HCT116 (cell line): ENCODE results near the gene MTA1.

ENCODE experiments used
- JUND ChIP-seq: IDR thresholded peaks from 2 replicates; pipeline ENCODE4 v1.6.1; 2012
- POLR2A ChIP-seq: IDR thresholded peaks from 2 replicates; pipeline ENCODE4 v1.7.0; 2011; ENCODE audit warnings: borderline replicate concordance; ENCODE audit not compliant: insufficient read depth, insufficient read length; ENCODE audit errors: extremely low read depth
- SIN3A ChIP-seq: IDR thresholded peaks from 2 replicates; pipeline ENCODE4 v1.6.1; 2012; ENCODE audit warnings: low read depth
- TF ChIP-seq, protein P1 (sequence below), 3 experiments: fragments of 200-600 bp in 1 of 3; sonication (generic) in 1 of 3; IDR thresholded peaks in 2 of 3; conservative IDR thresholded peaks in 1 of 3; 2 replicates each; pipeline ENCODE4 v1.5.1; 2012 to 2017; ENCODE audit warnings: low read depth in 2 of 3, low read length in 2 of 3, antibody characterized with exemption in 1 of 3, borderline replicate concordance in 1 of 3, control low read depth in 1 of 3, mild to moderate bottlenecking in 1 of 3, mixed read lengths in 1 of 3, mixed run types in 1 of 3, moderate library complexity in 1 of 3; ENCODE audit not compliant: insufficient read depth in 1 of 3

- TF ChIP-seq SIN3A, result no peak
- TF ChIP-seq, protein P1, sequence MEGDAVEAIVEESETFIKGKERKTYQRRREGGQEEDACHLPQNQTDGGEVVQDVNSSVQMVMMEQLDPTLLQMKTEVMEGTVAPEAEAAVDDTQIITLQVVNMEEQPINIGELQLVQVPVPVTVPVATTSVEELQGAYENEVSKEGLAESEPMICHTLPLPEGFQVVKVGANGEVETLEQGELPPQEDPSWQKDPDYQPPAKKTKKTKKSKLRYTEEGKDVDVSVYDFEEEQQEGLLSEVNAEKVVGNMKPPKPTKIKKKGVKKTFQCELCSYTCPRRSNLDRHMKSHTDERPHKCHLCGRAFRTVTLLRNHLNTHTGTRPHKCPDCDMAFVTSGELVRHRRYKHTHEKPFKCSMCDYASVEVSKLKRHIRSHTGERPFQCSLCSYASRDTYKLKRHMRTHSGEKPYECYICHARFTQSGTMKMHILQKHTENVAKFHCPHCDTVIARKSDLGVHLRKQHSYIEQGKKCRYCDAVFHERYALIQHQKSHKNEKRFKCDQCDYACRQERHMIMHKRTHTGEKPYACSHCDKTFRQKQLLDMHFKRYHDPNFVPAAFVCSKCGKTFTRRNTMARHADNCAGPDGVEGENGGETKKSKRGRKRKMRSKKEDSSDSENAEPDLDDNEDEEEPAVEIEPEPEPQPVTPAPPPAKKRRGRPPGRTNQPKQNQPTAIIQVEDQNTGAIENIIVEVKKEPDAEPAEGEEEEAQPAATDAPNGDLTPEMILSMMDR (IDR thresholded peaks at IDR 0.05 in 2 of 3, conservative IDR thresholded peaks at IDR 0.05 in 1 of 3; ENCODE audit: borderline replicate concordance in 1 of 3, insufficient read depth in 1 of 3, low read depth in 2 of 3, low read length in 2 of 3), result no peak
- TF ChIP-seq JUND, result no peak
- no peak for TF ChIP-seq POLR2A
Measured at GRCh38 chr14:105437723-105438500, 18.3 kb downstream of the MTA1 start.
